Tibial nerve (tissue), 4 donors: Measurements from ENCODE around the gene MARCHF10.

ENCODE experiments used
- CTCF ChIP-seq, 5 experiments: fragments of 200-600 bp in 3 of 5; fragments of 450-650 bp in 2 of 5; sonication (generic) in 3 of 5; IDR thresholded peaks; one replicate each; pipeline ENCODE4 v1.5.1; 2016 to 2019; ENCODE audit warnings: antibody characterized with exemption in 5 of 5, mild to moderate bottlenecking in 3 of 5, moderate library complexity in 2 of 5
- EP300 ChIP-seq, 2 donors: sonication (generic); formaldehyde crosslinking; IDR thresholded peaks; one replicate each; pipeline ENCODE4 v1.6.1; 2017; ENCODE audit warnings: antibody characterized with exemption in 2 of 2, mild to moderate bottlenecking in 1 of 2
- POLR2A ChIP-seq, 2 donors: fragments of 450-650 bp; IDR thresholded peaks; one replicate each; pipeline ENCODE4 v1.6.1; 2017; ENCODE audit warnings: antibody characterized with exemption in 2 of 2, mild to moderate bottlenecking in 2 of 2, moderate library complexity in 2 of 2

DNA sequence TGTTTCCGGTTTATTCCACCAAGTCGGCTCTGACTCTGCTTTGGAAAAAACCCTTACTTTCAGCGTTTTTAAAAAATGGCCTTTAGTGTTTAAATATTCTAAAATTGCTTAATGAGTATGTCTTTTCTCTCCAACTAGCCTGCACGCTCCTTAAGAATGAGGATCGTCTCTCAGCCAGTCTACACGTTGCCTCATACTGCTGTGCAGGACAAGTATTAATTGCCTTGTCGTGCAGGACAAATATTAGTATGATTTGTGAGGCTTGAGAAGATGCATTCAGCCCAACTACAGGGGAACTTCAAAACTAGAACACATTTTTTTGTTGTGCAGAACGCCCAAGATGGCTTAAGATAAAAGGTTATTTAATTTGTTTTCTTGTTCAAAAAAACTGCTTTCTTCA is 61.2 kb downstream of the MARCHF10 start:
- no peak for TF ChIP-seq CTCF (IDR thresholded peaks at IDR 0.05)
- TF ChIP-seq POLR2A (IDR thresholded peaks at IDR 0.05), result no peak
- TF ChIP-seq EP300 (IDR thresholded peaks at IDR 0.05), result no peak
